Adrenal gland (tissue), 5 donors: ENCODE measurements around the gene CRIP1.

Source experiments
- CTCF ChIP-seq, 6 experiments: fragments of 450-650 bp in 4 of 6; fragments of 200-600 bp in 2 of 6; sonication (generic) in 1 of 6; IDR thresholded peaks; 1 replicate in 5 of 6; 2 replicates in 1 of 6; pipeline versions ENCODE4 v1.5.1 to v1.8.0; 2016 to 2021; ENCODE audit warnings: antibody characterized with exemption in 6 of 6, mild to moderate bottlenecking in 2 of 6, moderate library complexity in 1 of 6
- POLR2A ChIP-seq, 2 donors: fragments of 450-650 bp; IDR thresholded peaks; one replicate each; pipeline ENCODE4 v1.6.1; 2017; ENCODE audit warnings: antibody characterized with exemption in 2 of 2, mild to moderate bottlenecking in 2 of 2, moderate library complexity in 1 of 2
- donor health status: DM: no; HTN: no; CAD: no.

- TF ChIP-seq CTCF (IDR thresholded peaks at IDR 0.05): no peak
- TF ChIP-seq POLR2A (IDR thresholded peaks at IDR 0.05): no peak
Measured at GRCh38 chr14:105496831-105497591, 10.3 kb downstream of the CRIP1 start.
